ENCODE results near the gene COX4I1.
A peak's percentile ranks its signal among the peaks of the same experiment; 100 is the strongest.

COX4I1 gene

GRCh38 chr16:85799497-85800320, at the start of gene COX4I1, which contains the start of gene EMC8:
Gene COX4I1 (plus strand): TSS chr16:85799695. CDS start chr16:85801206, 1,511 bp downstream.
Gene EMC8 (minus strand): TSS chr16:85799544. CDS start chr16:85799295, 249 bp downstream.
- peak; percentile 97 for DNase-seq

- no peak for DNase-seq
Measured at GRCh38 chr16:85749771-85750145, 49.7 kb upstream of the COX4I1 start.

- DNase-seq, result no peak
Measured at GRCh38 chr16:85750146-85750826, 49.2 kb upstream of the COX4I1 start.

- peak; percentile 17 for DNase-seq
Measured at GRCh38 chr16:85750827-85751697, 48.4 kb upstream of the COX4I1 start, which contains the start of gene C16orf74. Gene C16orf74 (minus strand): TSS chr16:85751096. CDS start chr16:85735217, 15,879 bp downstream.

- DNase-seq, result no peak
Measured at GRCh38 chr16:85751698-85752501, 47.6 kb upstream of the COX4I1 start.

- DNase-seq, result no peak
Measured at GRCh38 chr16:85752511-85753420, 46.7 kb upstream of the COX4I1 start.

- DNase-seq, result no peak
Measured at GRCh38 chr16:85753559-85753958, 45.9 kb upstream of the COX4I1 start.

- no peak for DNase-seq
Measured at GRCh38 chr16:85753976-85754375, 45.5 kb upstream of the COX4I1 start.

- no peak for DNase-seq
Measured at GRCh38 chr16:85754413-85754812, 45.1 kb upstream of the COX4I1 start.

- DNase-seq, result no peak
Measured at GRCh38 chr16:85755929-85756768, 43.3 kb upstream of the COX4I1 start.

- DNase-seq, result peak; percentile 29
Measured at GRCh38 chr16:85757341-85757822, 42.1 kb upstream of the COX4I1 start.

- no peak for DNase-seq
Measured at GRCh38 chr16:85759136-85759535, 40.4 kb upstream of the COX4I1 start.

- DNase-seq, result peak; percentile 49
Measured at GRCh38 chr16:85759631-85760419, 39.7 kb upstream of the COX4I1 start.

GRCh38 chr16:85761861-85762260, 37.6 kb upstream of the COX4I1 start:
- no peak for DNase-seq

GRCh38 chr16:85762970-85763369, 36.5 kb upstream of the COX4I1 start:
- no peak for DNase-seq

- no peak for DNase-seq
Measured at GRCh38 chr16:85763616-85764015, 35.9 kb upstream of the COX4I1 start.

GRCh38 chr16:85765211-85765610, 34.3 kb upstream of the COX4I1 start:
- no peak for DNase-seq

GRCh38 chr16:85765767-85766166, 33.7 kb upstream of the COX4I1 start:
- no peak for DNase-seq

- no peak for DNase-seq
Measured at GRCh38 chr16:85767531-85767930, 32.0 kb upstream of the COX4I1 start.

All from activated CD4-positive, alpha-beta T cell treated with anti-CD3 and anti-CD28 coated beads for 48 hours (primary cell).